Cardiac muscle cell (in vitro differentiated cells and primary cell): ENCODE data around the gene NHLRC4. TPM values are rescaled to one million over a fixed set of nuclear protein-coding genes. Genes with fewer than 3 reads are reported as not detected.

ENCODE experiments used
- DNase-seq, 2 donors: peaks; one replicate each; pipeline versions ENCODE4 v3.0.0 to v3.0.0-alpha.2; 2010 to 2017; ENCODE audit warnings: low read depth in 1 of 2, low spot score in 1 of 2
- H3K27ac ChIP-seq: fragments of 200-600 bp; sonication (generic); 2 replicates; pipeline ENCODE4 v1.5.1; 2016
- H3K27me3 ChIP-seq: fragments of 200-600 bp; sonication (generic); 2 replicates; pipeline ENCODE4 v1.6.0; 2016; ENCODE audit warnings: control low read depth
- H3K36me3 ChIP-seq: fragments of 200-600 bp; sonication (generic); 2 replicates; pipeline ENCODE4 v1.5.1; 2016; ENCODE audit warnings: control low read depth
- H3K4me1 ChIP-seq: fragments of 200-600 bp; sonication (generic); 2 replicates; pipeline ENCODE4 v1.8.1; 2017; ENCODE audit warnings: low read depth, mild to moderate bottlenecking, mixed run types
- H3K4me3 ChIP-seq: fragments of 200-600 bp; sonication (generic); 2 replicates; pipeline ENCODE4 v1.5.1; 2016; ENCODE audit warnings: mild to moderate bottlenecking
- H3K9me3 ChIP-seq: fragments of 200-600 bp; sonication (generic); 2 replicates; pipeline ENCODE4 v1.5.1; 2017; ENCODE audit warnings: low read depth, mild to moderate bottlenecking, control low read depth
- polyA plus RNA-seq: library from polyadenylated mRNA; unstranded; fragments of >200 nt; fragmentation: Nextera tagmentation; extraction: Ambion mirVana; gene quantifications from 2 replicates; pipeline ENCODE4 v1.2.1, GENCODE V29; 2016
- total RNA-seq: library from RNA; depleted of rRNA; stranded (reverse); fragments of >200 nt; gene quantifications from 2 replicates; pipeline ENCODE4 v1.2.3, GENCODE V29; 2016
- TF ChIP-seq, protein P1 (sequence below): IDR thresholded peaks from 2 replicates; pipeline ENCODE4 v1.5.1; 2012; ENCODE audit warnings: low read depth, mild to moderate bottlenecking, low read length

NHLRC4 gene
- total and polyA plus RNA-seq, 2 experiments from 2014 or later = 2.6 to 3.6 TPM

GRCh38 chr16:525520-526180, 41.2 kb upstream of the NHLRC4 start:
- Histone ChIP-seq H3K9me3 (no peaks in the 10 kb centered on the region), H3K27ac (peak overlapping the region; percentile 98), H3K36me3 (peaks cover 2% of the 10 kb centered on the region), H3K4me1 (peaks cover 23% of the 10 kb centered on the region), H3K27me3 (no peaks in the 10 kb centered on the region), H3K4me3 (no peak overlapping the region)
- DNase-seq = peak in 1 of 2 donors; percentile 68
- TF ChIP-seq, protein P1, sequence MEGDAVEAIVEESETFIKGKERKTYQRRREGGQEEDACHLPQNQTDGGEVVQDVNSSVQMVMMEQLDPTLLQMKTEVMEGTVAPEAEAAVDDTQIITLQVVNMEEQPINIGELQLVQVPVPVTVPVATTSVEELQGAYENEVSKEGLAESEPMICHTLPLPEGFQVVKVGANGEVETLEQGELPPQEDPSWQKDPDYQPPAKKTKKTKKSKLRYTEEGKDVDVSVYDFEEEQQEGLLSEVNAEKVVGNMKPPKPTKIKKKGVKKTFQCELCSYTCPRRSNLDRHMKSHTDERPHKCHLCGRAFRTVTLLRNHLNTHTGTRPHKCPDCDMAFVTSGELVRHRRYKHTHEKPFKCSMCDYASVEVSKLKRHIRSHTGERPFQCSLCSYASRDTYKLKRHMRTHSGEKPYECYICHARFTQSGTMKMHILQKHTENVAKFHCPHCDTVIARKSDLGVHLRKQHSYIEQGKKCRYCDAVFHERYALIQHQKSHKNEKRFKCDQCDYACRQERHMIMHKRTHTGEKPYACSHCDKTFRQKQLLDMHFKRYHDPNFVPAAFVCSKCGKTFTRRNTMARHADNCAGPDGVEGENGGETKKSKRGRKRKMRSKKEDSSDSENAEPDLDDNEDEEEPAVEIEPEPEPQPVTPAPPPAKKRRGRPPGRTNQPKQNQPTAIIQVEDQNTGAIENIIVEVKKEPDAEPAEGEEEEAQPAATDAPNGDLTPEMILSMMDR = no peak

GRCh38 chr16:526181-527014, 40.4 kb upstream of the NHLRC4 start:
- H3K4me3 ChIP-seq = peak overlapping the region; percentile 75
- TF ChIP-seq, protein P1 = no peak
- DNase-seq = peak; percentile 66 to 92
- no peaks in the 10 kb centered on the region for H3K9me3 ChIP-seq
- peak overlapping the region; percentile 98 for H3K27ac ChIP-seq
- H3K27me3 ChIP-seq = no peaks in the 10 kb centered on the region
- no peaks in the 10 kb centered on the region for H3K36me3 ChIP-seq
- H3K4me1 ChIP-seq = peaks cover 23% of the 10 kb centered on the region

- peak; percentile 92 to 94 for DNase-seq
- Histone ChIP-seq H3K4me1 (peaks cover 23% of the 10 kb centered on the region), H3K4me3 (peak within 1 kb of the TSS; percentile 75), H3K27ac (peak within 1 kb of the TSS; percentile 98), H3K36me3 (no peaks in the 10 kb centered on the region), H3K9me3 (no peaks in the 10 kb centered on the region), H3K27me3 (no peaks in the 10 kb centered on the region)
- TF ChIP-seq, protein P1 = no peak
These were observed 39.5 kb upstream of the NHLRC4 start, which contains the start of gene CAPN15 for GRCh38 chr16:527015-527903. TSS of gene CAPN15 (plus strand) at chr16:527712. CDS start at chr16:546839, 19,127 bp downstream.

GRCh38 chr16:528111-529011, 38.4 kb upstream of the NHLRC4 start:
- Histone ChIP-seq H3K27ac (peak overlapping the region; percentile 71), H3K36me3 (no peaks in the 10 kb centered on the region), H3K9me3 (no peaks in the 10 kb centered on the region), H3K4me1 (peaks cover 23% of the 10 kb centered on the region), H3K4me3 (peak overlapping the region; percentile 50), H3K27me3 (no peaks in the 10 kb centered on the region)
- DNase-seq = peak; percentile 57 to 65
- TF ChIP-seq, protein P1 = no peak
